Measurements from ENCODE around the gene ACTA2. TPM values are rescaled to one million over a fixed set of nuclear protein-coding genes. Genes with fewer than 3 reads are reported as not detected.

Gene ACTA2
- total RNA-seq, 2 experiments from 2014 or later, result 10.7 to 10.8 TPM

DNA sequence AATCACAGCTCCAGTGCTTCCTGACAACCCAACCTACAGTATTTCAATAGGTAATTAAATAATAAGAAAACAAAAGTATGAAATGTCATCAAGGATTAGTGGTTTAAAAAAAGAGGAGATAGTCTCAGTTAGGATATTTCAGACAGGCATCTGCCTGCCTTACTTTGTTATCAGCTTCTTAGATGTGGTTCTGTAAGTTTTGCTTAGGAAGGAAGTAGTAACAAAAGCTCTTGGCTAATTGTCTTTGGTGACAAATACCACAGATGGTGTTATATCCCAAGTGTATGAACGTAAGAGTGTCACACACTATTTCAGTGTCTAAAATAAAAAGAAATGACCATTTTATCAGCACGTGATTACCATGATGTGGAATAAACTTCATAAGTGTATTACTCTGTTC, 9.8 kb upstream of the ACTA2 start:
- H3K27ac Mint-ChIP-seq, result peak overlapping the region; percentile 28
- H3K4me1 Mint-ChIP-seq, result peaks cover 35% of the 10 kb centered on the region
- no peak for DNase-seq
- POLR2A ChIA-PET, result interaction anchor here (0.8 kb wide), 1 partner anchor 430 kb away, joined by 3 read pairs; no protein-coding TSS in a partner anchor
- H3K9me3 Mint-ChIP-seq, result peaks cover 2% of the 10 kb centered on the region
- no peaks in the 10 kb centered on the region for H3K27me3 Mint-ChIP-seq
- H3K4me3 Mint-ChIP-seq, result peak overlapping the region; percentile 26
- CTCF ChIA-PET, result interaction anchor here (1.1 to 1.6 kb wide), 2 partner anchors 12 to 17 kb away, joined by 3 to 4 read pairs; no protein-coding TSS in a partner anchor
- peaks cover 9% of the 10 kb centered on the region for H3K36me3 Mint-ChIP-seq (ENCODE audit: low read depth)

DNA sequence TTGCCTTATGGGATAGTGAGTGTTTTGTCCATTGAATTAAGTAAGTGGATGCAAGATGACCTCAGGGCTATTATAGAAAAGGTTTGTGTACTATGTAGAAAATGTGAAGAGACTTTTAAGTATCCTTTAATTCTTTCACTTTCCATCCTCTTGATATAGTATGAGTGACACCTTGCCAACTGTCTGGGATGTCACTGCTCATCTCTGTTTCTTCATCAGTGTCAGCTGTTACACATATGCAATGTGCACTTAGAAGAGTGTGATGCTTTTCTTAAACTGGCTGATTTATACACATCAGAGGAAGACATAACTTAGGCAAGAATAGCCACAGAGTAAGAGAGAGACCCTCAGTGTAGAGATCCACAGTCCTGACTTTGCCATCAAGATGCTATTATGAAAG, 8.7 kb upstream of the ACTA2 start:
- Mint-ChIP-seq H3K4me1 (peaks cover 35% of the 10 kb centered on the region), H3K9me3 (peaks cover 2% of the 10 kb centered on the region), H3K4me3 (no peak overlapping the region), H3K36me3 (ENCODE audit: low read depth) (peaks cover 9% of the 10 kb centered on the region), H3K27ac (no peak overlapping the region), H3K27me3 (no peaks in the 10 kb centered on the region)
- DNase-seq, result no peak
- ChIA-PET CTCF (interaction anchor here (0.6 kb wide), 1 partner anchor 169 kb away, joined by 3 read pairs; no protein-coding TSS in a partner anchor), POLR2A (no interaction called here)

DNA sequence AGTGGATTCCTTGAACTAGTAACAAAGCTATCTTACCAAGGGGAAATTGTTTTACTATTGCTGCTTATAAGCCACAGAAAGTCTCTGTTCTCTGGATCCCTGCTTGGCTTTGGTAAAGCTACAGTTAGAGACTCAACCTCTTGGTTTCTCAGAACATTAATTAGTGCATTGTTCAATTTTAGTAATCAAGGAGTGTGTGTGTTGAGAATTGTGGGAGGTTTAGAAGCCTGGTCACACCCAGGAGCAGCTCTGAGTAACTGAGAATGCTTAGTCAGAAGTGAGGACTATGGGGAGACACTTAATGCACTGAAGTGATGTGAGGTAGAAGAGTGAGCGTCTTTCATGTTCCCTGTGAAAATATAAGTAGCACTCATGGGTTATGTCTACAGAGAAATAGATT, 8.2 kb upstream of the ACTA2 start:
- CTCF ChIA-PET, result interaction anchor here (0.6 kb wide), 1 partner anchor 170 kb away, joined by 3 read pairs; no protein-coding TSS in a partner anchor
- peaks cover 35% of the 10 kb centered on the region for H3K4me1 Mint-ChIP-seq
- POLR2A ChIA-PET, result no interaction called here
- no peak overlapping the region for H3K4me3 Mint-ChIP-seq
- H3K27me3 Mint-ChIP-seq, result no peaks in the 10 kb centered on the region
- peaks cover 9% of the 10 kb centered on the region for H3K36me3 Mint-ChIP-seq (ENCODE audit: low read depth)
- no peak for DNase-seq
- no peak overlapping the region for H3K27ac Mint-ChIP-seq
- peaks cover 2% of the 10 kb centered on the region for H3K9me3 Mint-ChIP-seq

DNA sequence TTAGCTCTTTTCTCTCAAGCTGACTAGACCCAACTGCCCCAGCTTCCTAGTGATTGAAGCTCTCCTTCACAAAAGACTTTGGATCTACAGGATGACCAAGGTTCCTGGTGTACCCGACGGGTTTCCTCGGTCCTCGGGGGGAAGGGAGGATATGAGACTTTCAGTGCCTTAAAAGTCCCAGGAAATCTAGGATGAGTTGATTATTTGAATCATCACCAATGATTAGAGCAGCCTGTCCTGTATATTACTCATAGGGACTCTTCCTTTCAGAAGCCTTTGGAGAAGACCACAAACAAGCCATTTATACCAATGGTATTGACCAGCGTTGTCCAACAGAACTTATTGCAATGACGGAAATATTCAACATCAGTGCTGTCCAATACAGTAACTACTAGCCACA, 6.1 kb upstream of the ACTA2 start:
- POLR2A ChIA-PET, result no interaction called here
- CTCF ChIA-PET, result interaction anchor here (1.0 to 1.4 kb wide), 3 partner anchors 16 to 71 kb away, joined by 3 read pairs; no protein-coding TSS in a partner anchor

DNA sequence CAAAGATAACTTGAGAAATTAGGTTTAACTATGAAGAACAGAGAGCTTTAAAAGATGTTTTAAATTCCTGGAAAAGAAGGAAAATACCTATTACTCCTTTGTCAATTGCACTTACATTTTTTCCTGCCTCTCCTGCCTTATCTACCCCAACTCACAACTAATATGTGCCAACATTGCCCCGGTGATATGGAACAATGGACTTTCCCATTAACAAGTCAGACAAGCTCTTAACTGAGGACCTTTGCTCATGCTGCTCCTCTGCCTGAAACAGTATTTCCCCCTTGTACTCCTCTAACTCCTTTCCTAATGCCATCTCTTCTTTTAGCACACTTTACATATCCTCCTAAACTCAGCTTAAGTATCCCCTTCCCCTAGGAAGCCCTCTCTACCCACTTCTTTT, 4.8 kb upstream of the ACTA2 start:
- peaks cover 3% of the 10 kb centered on the region for H3K9me3 Mint-ChIP-seq
- no peaks in the 10 kb centered on the region for H3K27me3 Mint-ChIP-seq
- peaks cover 33% of the 10 kb centered on the region for H3K4me1 Mint-ChIP-seq
- peaks cover 5% of the 10 kb centered on the region for H3K36me3 Mint-ChIP-seq (ENCODE audit: low read depth)
- no peak overlapping the region for H3K27ac Mint-ChIP-seq
- CTCF ChIA-PET, result interaction anchor here (0.6 to 1.4 kb wide), 5 partner anchors 15 to 260 kb away, joined by 3 read pairs; no protein-coding TSS in a partner anchor
- DNase-seq, result no peak
- POLR2A ChIA-PET, result no interaction called here
- no peak overlapping the region for H3K4me3 Mint-ChIP-seq

More for the DNA sequence above, 6.1 kb upstream of the ACTA2 start:
- peaks cover 3% of the 10 kb centered on the region for H3K9me3 Mint-ChIP-seq
- no peak overlapping the region for H3K27ac Mint-ChIP-seq
- DNase-seq, result no peak
- H3K27me3 Mint-ChIP-seq, result no peaks in the 10 kb centered on the region
- H3K4me1 Mint-ChIP-seq, result peaks cover 37% of the 10 kb centered on the region
- no peak overlapping the region for H3K4me3 Mint-ChIP-seq
- H3K36me3 Mint-ChIP-seq (ENCODE audit: low read depth), result peaks cover 8% of the 10 kb centered on the region

DNA sequence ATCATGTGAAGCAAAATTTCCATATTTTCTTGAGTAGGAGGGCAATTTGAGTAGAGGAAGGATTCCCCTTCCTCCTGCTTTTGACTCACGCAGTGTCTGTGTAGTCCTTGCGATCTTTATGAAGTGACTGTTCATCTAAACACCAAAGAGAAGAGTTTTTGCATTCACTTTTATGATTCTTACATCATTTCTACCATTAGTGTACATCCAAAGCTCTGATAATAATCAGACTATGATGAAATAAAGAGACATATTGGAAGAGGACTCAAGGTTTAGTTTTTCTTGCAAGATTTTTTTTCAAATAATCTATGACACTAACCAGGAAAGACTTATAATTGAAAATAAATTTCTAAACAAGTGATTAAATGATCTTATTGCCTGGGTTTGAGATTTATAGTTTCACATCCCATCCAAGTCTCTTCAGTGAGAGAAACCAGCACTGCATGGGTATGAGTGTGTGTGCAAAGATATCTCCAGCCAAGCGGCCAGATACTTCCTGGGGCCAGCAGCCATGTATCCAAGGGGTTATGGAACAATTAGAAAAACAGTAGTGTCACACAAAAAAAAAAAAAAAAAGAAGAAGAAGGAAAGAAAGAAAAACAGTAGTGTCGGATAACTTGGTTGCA, 2.0 kb upstream of the ACTA2 start:
- Mint-ChIP-seq H3K27ac (no peak overlapping the region), H3K4me1 (peaks cover 15% of the 10 kb centered on the region), H3K36me3 (ENCODE audit: low read depth) (peaks cover 8% of the 10 kb centered on the region), H3K4me3 (no peak overlapping the region), H3K9me3 (peaks cover 3% of the 10 kb centered on the region), H3K27me3 (no peaks in the 10 kb centered on the region)
- ChIA-PET POLR2A (no interaction called here), CTCF (interaction anchor here (0.6 to 1.3 kb wide), 2 partner anchors 9 to 127 kb away, joined by 3 to 5 read pairs; no protein-coding TSS in a partner anchor)
- DNase-seq, result no peak

DNA sequence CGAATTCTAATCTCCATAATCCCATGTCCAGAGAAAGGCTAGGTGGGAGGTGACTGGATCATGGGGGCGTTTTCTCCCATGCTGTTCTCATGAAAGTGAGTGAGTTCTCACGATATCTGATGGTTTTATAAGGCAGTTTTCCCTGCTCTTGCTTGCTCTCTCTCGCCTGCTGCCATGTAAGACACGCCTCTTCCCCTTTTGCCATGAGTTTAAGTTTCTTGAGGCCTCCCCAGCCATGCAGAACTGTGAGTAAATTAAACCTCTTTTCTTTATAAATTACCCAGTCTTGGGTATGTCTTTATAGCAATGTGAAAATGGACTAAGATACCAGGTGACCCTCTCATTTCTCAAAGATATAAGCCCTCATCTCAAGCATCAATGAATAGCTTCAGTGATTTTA, 1.1 kb upstream of the ACTA2 start:
- Mint-ChIP-seq H3K4me3 (no peak overlapping the region), H3K27me3 (no peaks in the 10 kb centered on the region), H3K9me3 (peaks cover 3% of the 10 kb centered on the region), H3K4me1 (peaks cover 15% of the 10 kb centered on the region), H3K27ac (no peak overlapping the region), H3K36me3 (ENCODE audit: low read depth) (peaks cover 8% of the 10 kb centered on the region)
- ChIA-PET POLR2A (no interaction called here), CTCF (interaction anchor here (1.3 kb wide), 1 partner anchor 8 kb away, joined by 5 read pairs; no protein-coding TSS in a partner anchor)
- no peak for DNase-seq

DNA sequence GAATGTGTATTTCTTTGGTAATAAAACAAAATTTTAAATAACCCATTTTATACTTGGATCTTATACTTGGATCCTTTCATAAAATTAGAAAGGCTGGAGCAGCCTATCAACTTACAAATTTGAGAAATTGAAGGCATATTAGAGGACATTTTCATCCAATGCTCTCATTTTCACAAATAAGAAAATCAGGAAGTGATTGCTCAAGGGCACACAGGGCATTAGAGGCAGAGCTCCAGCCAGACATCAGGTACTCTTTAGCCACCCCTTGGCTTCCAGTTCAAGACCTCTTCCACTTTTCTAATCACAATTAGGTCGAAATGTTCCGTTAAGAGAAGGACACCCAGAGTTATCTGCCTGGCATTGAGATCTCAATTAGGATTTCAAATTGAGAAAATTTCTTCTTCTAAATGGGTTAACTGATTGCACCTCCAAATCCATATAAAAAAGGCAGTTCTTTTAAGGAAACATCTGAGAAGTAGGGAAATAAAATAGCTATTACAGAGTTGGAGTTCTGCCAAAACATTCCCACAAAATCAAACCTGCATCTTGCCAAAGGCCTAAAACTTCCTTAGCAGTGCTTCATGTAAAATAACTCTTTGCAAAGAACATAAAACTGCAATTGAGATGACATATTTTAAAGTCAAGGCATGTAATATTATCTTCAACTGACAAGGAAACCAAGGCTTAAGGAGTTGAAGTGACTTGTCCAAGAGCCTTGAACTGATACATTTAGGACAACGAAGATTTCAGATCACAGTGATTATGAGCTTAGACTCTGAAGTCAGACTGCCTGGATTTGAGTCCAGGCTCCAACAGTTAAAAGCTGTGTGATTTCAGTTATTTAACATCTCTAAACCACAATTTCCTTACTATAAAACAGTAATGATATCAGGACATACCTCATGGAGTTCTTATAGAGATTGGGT, 2.4 kb downstream of the ACTA2 start:
- peaks cover 10% of the 10 kb centered on the region for H3K36me3 Mint-ChIP-seq (ENCODE audit: low read depth)
- H3K27me3 Mint-ChIP-seq, result no peaks in the 10 kb centered on the region
- no peak overlapping the region for H3K4me3 Mint-ChIP-seq
- ChIA-PET CTCF (interaction anchor here (0.9 to 1.0 kb wide), 3 partner anchors 12 to 53 kb away, joined by 3 read pairs; no protein-coding TSS in a partner anchor), POLR2A (no interaction called here)
- no peak overlapping the region for H3K27ac Mint-ChIP-seq
- peaks cover 3% of the 10 kb centered on the region for H3K9me3 Mint-ChIP-seq
- no peak for DNase-seq
- peaks cover 21% of the 10 kb centered on the region for H3K4me1 Mint-ChIP-seq

DNA sequence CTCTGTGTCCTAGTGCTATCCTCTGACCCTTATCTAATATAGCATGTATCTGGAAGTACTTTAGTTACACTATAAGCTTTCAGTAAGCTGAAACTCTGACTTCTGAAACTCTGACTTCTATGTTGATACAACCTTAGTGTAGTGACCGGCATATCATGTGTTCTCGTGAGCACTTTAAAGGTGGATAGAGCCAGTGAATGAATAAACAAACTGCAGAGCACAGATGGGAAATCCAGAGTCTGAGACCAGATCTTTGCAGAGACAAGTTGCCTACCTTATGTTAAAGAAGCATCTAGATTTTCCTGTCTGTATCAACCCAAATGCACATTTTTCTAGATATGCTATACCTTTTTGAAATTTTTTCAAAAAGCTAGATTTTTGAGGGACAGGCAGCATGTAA, 3.5 kb downstream of the ACTA2 start:
- ChIA-PET CTCF (no interaction called here), POLR2A (no interaction called here)
- Mint-ChIP-seq H3K27me3 (no peaks in the 10 kb centered on the region), H3K4me3 (no peak overlapping the region), H3K27ac (no peak overlapping the region), H3K4me1 (peaks cover 31% of the 10 kb centered on the region), H3K9me3 (peaks cover 3% of the 10 kb centered on the region), H3K36me3 (ENCODE audit: low read depth) (peaks cover 10% of the 10 kb centered on the region)
- DNase-seq, result no peak

DNA sequence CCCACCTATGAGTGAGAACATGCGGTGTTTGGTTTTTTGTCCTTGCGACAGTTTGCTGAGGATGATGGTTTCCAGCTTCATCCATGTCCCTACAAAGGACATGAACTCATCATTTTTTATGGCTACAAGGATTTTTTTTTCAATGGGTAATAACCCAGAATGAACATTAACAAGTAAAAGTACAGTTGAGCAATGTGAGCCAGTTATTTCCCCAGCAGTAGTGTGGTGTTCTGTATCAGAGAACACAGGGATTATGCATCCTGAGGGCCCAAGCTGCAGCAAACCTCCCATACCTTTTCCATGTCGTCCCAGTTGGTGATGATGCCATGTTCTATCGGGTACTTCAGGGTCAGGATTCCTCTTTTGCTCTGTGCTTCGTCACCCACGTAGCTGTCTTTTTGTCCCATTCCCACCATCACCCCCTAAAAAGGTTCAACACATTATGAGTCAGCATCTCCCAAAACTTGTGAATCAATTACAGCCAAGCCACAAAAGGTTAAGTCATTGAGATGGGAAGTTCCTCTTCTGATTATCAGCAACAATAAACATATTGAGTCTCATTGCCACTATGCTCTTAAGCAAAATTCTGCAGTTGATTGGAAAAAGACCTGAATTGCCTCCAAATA, 5.5 kb downstream of the ACTA2 start:
- ChIA-PET CTCF (interaction anchor here (1.3 to 1.8 kb wide), 2 partner anchors 7 to 44 kb away, joined by 3 to 5 read pairs; partner anchors contain the start of gene FAS), POLR2A (no interaction called here)
- H3K4me3 Mint-ChIP-seq, result no peak overlapping the region
- no peaks in the 10 kb centered on the region for H3K27me3 Mint-ChIP-seq
- peaks cover 10% of the 10 kb centered on the region for H3K36me3 Mint-ChIP-seq (ENCODE audit: low read depth)
- H3K9me3 Mint-ChIP-seq, result no peaks in the 10 kb centered on the region
- DNase-seq, result no peak
- no peak overlapping the region for H3K27ac Mint-ChIP-seq
- H3K4me1 Mint-ChIP-seq, result peaks cover 23% of the 10 kb centered on the region

DNA sequence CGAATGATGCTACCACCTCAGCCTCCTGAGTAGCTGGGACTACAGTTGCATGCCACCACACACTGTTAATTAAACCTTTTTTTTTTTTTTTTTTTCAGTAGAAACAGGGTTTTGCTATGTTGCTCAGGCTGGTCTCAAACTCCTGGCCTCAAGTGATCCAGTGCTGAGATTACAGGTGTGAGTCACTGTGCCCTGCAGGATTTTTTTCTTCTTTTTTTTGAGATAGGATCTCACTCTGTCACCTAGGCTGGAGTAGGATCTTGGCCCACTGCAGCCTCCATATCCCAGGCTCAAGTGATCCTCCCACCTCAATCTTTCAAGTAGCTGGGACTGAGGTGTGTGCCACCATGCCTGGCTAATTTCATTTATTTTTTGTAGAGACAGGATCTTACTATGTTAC, 6.4 kb downstream of the ACTA2 start:
- POLR2A ChIA-PET, result no interaction called here
- CTCF ChIA-PET, result interaction anchor here (0.6 to 5.4 kb wide), 4 partner anchors 8 to 405 kb away, joined by 3 to 32 read pairs (median 4); no protein-coding TSS in a partner anchor
- peaks cover 18% of the 10 kb centered on the region for H3K4me1 Mint-ChIP-seq
- peaks cover 14% of the 10 kb centered on the region for H3K36me3 Mint-ChIP-seq (ENCODE audit: low read depth)
- H3K27me3 Mint-ChIP-seq, result no peaks in the 10 kb centered on the region
- H3K4me3 Mint-ChIP-seq, result no peak overlapping the region
- DNase-seq, result no peak
- H3K9me3 Mint-ChIP-seq, result no peaks in the 10 kb centered on the region
- H3K27ac Mint-ChIP-seq, result no peak overlapping the region

DNA sequence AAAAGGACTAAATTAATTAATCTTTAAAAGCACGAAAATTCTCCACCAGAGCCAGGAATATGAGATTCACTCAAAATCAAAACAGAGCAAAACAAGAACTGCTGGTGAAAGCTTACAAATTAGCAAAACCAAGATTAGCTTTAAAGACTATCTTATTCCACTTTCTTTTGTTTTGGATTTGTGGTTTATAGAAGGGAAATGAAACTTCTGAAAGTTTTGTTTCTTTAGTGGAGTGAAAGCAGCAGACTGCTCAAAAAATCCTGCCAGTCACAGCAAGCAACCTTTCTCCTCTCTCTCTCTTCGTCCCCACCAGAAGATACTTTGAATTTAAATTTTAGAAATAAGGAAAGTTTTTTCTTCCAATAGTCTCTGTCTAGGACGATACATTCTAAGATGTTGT, 7.8 kb downstream of the ACTA2 start:
- Mint-ChIP-seq H3K9me3 (no peaks in the 10 kb centered on the region), H3K4me1 (peaks cover 17% of the 10 kb centered on the region), H3K27me3 (no peaks in the 10 kb centered on the region), H3K36me3 (ENCODE audit: low read depth) (peaks cover 14% of the 10 kb centered on the region), H3K4me3 (no peak overlapping the region), H3K27ac (no peak overlapping the region)
- DNase-seq, result no peak
- CTCF ChIA-PET, result interaction anchor here (1.3 to 5.4 kb wide), 4 partner anchors 10 to 43 kb away, joined by 3 to 32 read pairs (median 4); no protein-coding TSS in a partner anchor
- POLR2A ChIA-PET, result no interaction called here
